GM12878 (cell line): ENCODE measurements around the gene EXD3. TPM values are rescaled to one million over a fixed set of nuclear protein-coding genes. Genes with fewer than 3 reads are reported as not detected.

Source experiments
- ATAC-seq: fragments of 200-7000 bp; cut with Tn5 transposase; 3 replicates; pipeline ENCODE4 v1.9.1; 2020; ENCODE audit warnings: mild to moderate bottlenecking, moderate library complexity
- BruUV-seq: library from RNA; stranded (reverse); fragments of 400-500 nt; replicated peaks from 2 replicates; lab custom pipeline; 2021; lab: Mats Ljungman, UMichigan
- CTCF ChIA-PET: fragments of 300-600 bp; sonication (Branson Sonifier 250); formaldehyde crosslinking; extraction: SDS; loops from one replicate; lab custom pipeline; 2021; ENCODE audit warnings: inconsistent platforms; lab: Yijun Ruan, JAX
- POLR2A ChIA-PET: fragments of 350-600 bp; formaldehyde crosslinking; extraction: SDS; loops from one replicate; lab custom pipeline; 2021; ENCODE audit warnings: inconsistent platforms; lab: Charles Lee
- RAD21 ChIA-PET: fragments of 300-600 bp; sonication (Branson Sonifier 250); formaldehyde crosslinking; loops from one replicate; lab custom pipeline; 2023; ENCODE audit warnings: antibody characterized with exemption; ENCODE audit not compliant: unreplicated experiment; lab: Charles Lee
- SMC1A ChIA-PET: fragments of 300-600 bp; sonication (Branson Sonifier 250); formaldehyde crosslinking; loops from one replicate; lab custom pipeline; 2023; ENCODE audit not compliant: unreplicated experiment, uncharacterized antibody; lab: Charles Lee
- DNase-seq: peaks from one replicate; pipeline ENCODE4 v3.0.0-alpha.2; 2011; ENCODE audit warnings: low read depth, low spot score
- FAIRE-seq: peaks from 3 replicates; lab custom pipeline; 2011; peaks lifted over from hg19 to GRCh38; lab: Jason Lieb, UNC
- H2AFZ ChIP-seq: 2 replicates; pipeline ENCODE4 v1.6.0; 2011; ENCODE audit warnings: low read depth, low read length, control low read depth; ENCODE audit not compliant: control insufficient read depth
- H3K27ac ChIP-seq: 2 replicates; pipeline ENCODE4 v1.5.1; 2011; ENCODE audit warnings: control low read depth; ENCODE audit not compliant: control insufficient read depth, insufficient read depth
- H3K27me3 ChIP-seq, 2 experiments: replicated peaks in 1 of 2; 2 replicates each; pipeline versions ENCODE4 v1.6.0 to v1.6.1; 2011; ENCODE audit warnings: low read length in 1 of 2; ENCODE audit not compliant: control insufficient read depth in 2 of 2, insufficient read depth in 2 of 2
- H3K36me3 ChIP-seq, 2 experiments: 2 replicates each; pipeline ENCODE4 v1.5.1; 2011; ENCODE audit warnings: low read length in 1 of 2; ENCODE audit not compliant: control insufficient read depth in 2 of 2, insufficient read depth in 2 of 2
- H3K4me1 ChIP-seq: 2 replicates; pipeline ENCODE4 v1.6.1; 2011; ENCODE audit warnings: mild to moderate bottlenecking, low read length, moderate library complexity, mixed read lengths; ENCODE audit not compliant: control insufficient read depth, insufficient read depth
- H3K4me2 ChIP-seq: 2 replicates; pipeline ENCODE4 v1.6.0; 2011; ENCODE audit warnings: control low read depth; ENCODE audit not compliant: control insufficient read depth, insufficient read depth
- H3K4me3 ChIP-seq: fragments of 200-600 bp; sonication (generic); 2 replicates; pipeline ENCODE4 v1.5.1; 2016
- H3K79me2 ChIP-seq: 2 replicates; pipeline ENCODE4 v1.6.0; 2011; ENCODE audit warnings: low read length; ENCODE audit not compliant: control insufficient read depth, insufficient read depth
- H3K9ac ChIP-seq: 2 replicates; pipeline ENCODE4 v1.8.0; 2011; ENCODE audit warnings: low read length, control low read depth, mixed read lengths; ENCODE audit not compliant: control insufficient read depth, insufficient read depth
- H3K9me3 ChIP-seq: replicated peaks from 3 replicates; pipeline ENCODE4 v1.5.1; 2011; ENCODE audit warnings: mild to moderate bottlenecking, low read length; ENCODE audit not compliant: control insufficient read depth, insufficient read depth
- H4K20me1 ChIP-seq: 2 replicates; pipeline ENCODE4 v1.6.0; 2011; ENCODE audit not compliant: control insufficient read depth, insufficient read depth
- BCL11A ChIP-seq: IDR thresholded peaks from 2 replicates; pipeline ENCODE4 v1.6.1; 2011; ENCODE audit warnings: low read depth, low read length
- CEBPB ChIP-seq, 2 experiments: fragments of 150-350 bp in 1 of 2; IDR thresholded peaks; 2 replicates each; pipeline ENCODE4 v1.6.1; 2012 to 2014; ENCODE audit warnings: low read depth in 2 of 2, low read length in 2 of 2, borderline replicate concordance in 1 of 2, inconsistent platforms in 1 of 2
- CEBPZ ChIP-seq: fragments of 150-350 bp; IDR thresholded peaks from 2 replicates; pipeline ENCODE4 v1.6.1; 2016; ENCODE audit warnings: low read depth, low read length
- EED ChIP-seq: sonication (generic); IDR thresholded peaks from 2 replicates; pipeline ENCODE4 v1.6.1; 2016; ENCODE audit warnings: antibody characterized with exemption, low read depth
- EP300 ChIP-seq, 2 experiments: fragments of 150-350 bp in 1 of 2; IDR thresholded peaks; 2 replicates each; pipeline ENCODE4 v1.6.1; 2011 to 2012; ENCODE audit warnings: low read depth in 2 of 2, low read length in 2 of 2, borderline replicate concordance in 1 of 2, improper control_type of control experiment in 1 of 2, inconsistent platforms in 1 of 2; ENCODE audit not compliant: control insufficient read depth in 1 of 2
- KDM1A ChIP-seq: fragments of 200-600 bp; sonication (generic); IDR thresholded peaks from 2 replicates; pipeline ENCODE4 v1.6.1; 2016; ENCODE audit warnings: borderline replicate concordance
- SP1 ChIP-seq: IDR thresholded peaks from one replicate; pipeline ENCODE4 v1.6.1; 2011; ENCODE audit warnings: low read depth, low read length
- TARDBP ChIP-seq: IDR thresholded peaks from 2 replicates; pipeline ENCODE4 v1.6.1; 2016; ENCODE audit warnings: borderline replicate concordance
- USF2 ChIP-seq: IDR thresholded peaks from 2 replicates; pipeline ENCODE4 v1.6.1; 2011; ENCODE audit warnings: low read depth, low read length, improper control_type of control experiment, borderline replicate concordance
- WGBS: methylation state at CpG from one replicate; pipeline ENCODE4 v1.1.6; 2016; ENCODE audit warnings: low lambda C conversion rate; ENCODE audit not compliant: insufficient replicate concordance, insufficient coverage; ENCODE audit errors: missing lambda C conversion rate; 5-methylcytosine and 5-hydroxymethylcytosine counted together
- in situ Hi-C: fragments of 300-500 bp; cut with MboI; formaldehyde crosslinking; loops from 9 replicates; pipeline ENCODE4 v1.14.3; 2018; ENCODE audit warnings: mixed read lengths
- intact Hi-C: fragments of 100-400 bp; cut with micrococcal nuclease; formaldehyde crosslinking; loops from one replicate; pipeline ENCODE4 v1.14.2; 2022; ENCODE audit not compliant: unreplicated experiment
- polyA plus RNA-seq, 11 experiments: library from polyadenylated mRNA; depleted of rRNA in 4 of 11; unstranded in 6 of 11; stranded (reverse) in 5 of 11; fragments of >200 nt; fragmentation: Nextera tagmentation in 4 of 11; fragmentation: Illumina TruSeq in 1 of 11; extraction: Ambion mirVana in 4 of 11; extraction: Trizol in 1 of 11; gene quantifications; 1 replicate in 1 of 11; 2 replicates in 10 of 11; pipeline versions ENCODE4 v1.2.1 to v1.2.3, GENCODE V29; 2011 to 2016; ENCODE audit warnings: inconsistent platforms in 2 of 11, missing spikeins in 2 of 11, low read depth in 1 of 11
- total RNA-seq, 4 experiments: library from RNA; depleted of rRNA in 3 of 4; stranded (reverse); fragments of >200 nt in 3 of 4; fragmentation: Illumina TruSeq in 1 of 4; extraction: Trizol in 1 of 4; gene quantifications; 2 replicates each; pipeline versions ENCODE4 v1.2.1 to v1.2.3, GENCODE V29; 2013 to 2021

Gene EXD3
- total and polyA plus RNA-seq, 10 of the 15 experiments (the other 5 are each of a cell fraction or from before 2014, with no cell fraction given), result 0.21 to 7.1 (median 3.6) TPM

- POLR2A ChIA-PET, result interaction anchor here (1.3 kb wide), 1 partner anchor 16 kb away, joined by 3 read pairs; the partner anchor contains the start of gene NRARP
- no peak for FAIRE-seq
Measured at GRCh38 chr9:137318602-137319001, 104.4 kb downstream of the EXD3 start.

More at GRCh38 chr9:137318602-137319001, 104.4 kb downstream of the EXD3 start:
- Histone ChIP-seq H3K9me3 (no peaks in the 10 kb centered on the region; the same call in 2 of the 3 replicates), H3K27ac (no peak overlapping the region), H3K4me2 (no peak overlapping the region), H3K27me3 (no peaks in the 10 kb centered on the region), H3K4me1 (peaks cover 5% of the 10 kb centered on the region)
- intact Hi-C loops, result no loop called here
- CTCF ChIA-PET, result interaction anchor here (1.3 kb wide), 1 partner anchor 16 kb away, joined by 3 read pairs; the partner anchor contains the start of gene NRARP
- TF ChIP-seq USF2 (no peak), EED (no peak), TARDBP (no peak), BCL11A (no peak), EP300 (IDR thresholded peaks at IDR 0.05; ENCODE audit: borderline replicate concordance in 1 of 2, control insufficient read depth in 1 of 2, low read depth in 2 of 2, low read length in 2 of 2) (no peak), SP1 (no peak), KDM1A (no peak), CEBPB (IDR thresholded peaks at IDR 0.05; ENCODE audit: borderline replicate concordance in 1 of 2, low read depth in 2 of 2, low read length in 2 of 2) (no peak), CEBPZ (no peak)
- TF ChIP-seq, all 136 proteins: peak for 0
- Histone ChIP-seq H2AFZ (no peak overlapping the region), H3K79me2 (no peaks in the 10 kb centered on the region), H3K4me3 (no peak overlapping the region), H4K20me1 (no peaks in the 10 kb centered on the region), H3K36me3 (no peaks in the 10 kb centered on the region), H3K9ac (no peak overlapping the region)
- DNase-seq, result no peak
- 70% methylated on average over 17 of the region's 18 CpGs for WGBS
- SMC1A ChIA-PET, result no interaction called here
- RAD21 ChIA-PET, result interaction anchor here (3.5 kb wide), 1 partner anchor 17 kb away, joined by 20 read pairs; the partner anchor contains the start of gene NRARP
- in situ Hi-C loops, result no loop called here
- no peak for ATAC-seq
- no TSS peak for BruUV-seq
